Lower lobe of right lung (tissue), 2 donors: Measurements from ENCODE around the gene SFTPB. TPM values are rescaled to one million over a fixed set of nuclear protein-coding genes. Genes with fewer than 3 reads are reported as not detected.
"Not testable (repeated sequence)": the region's sequence is repeated elsewhere in the genome, so short reads cannot be mapped to it uniquely, and the experiment has no call there.

ENCODE experiments used
- ATAC-seq, 2 donors: fragments of 200-7000 bp; cut with Tn5 transposase; one replicate each; pipeline ENCODE4 v1.9.1; 2020 to 2022; ENCODE audit warnings: mild to moderate bottlenecking in 2 of 2, moderate library complexity in 2 of 2
- DNase-seq: peaks from one replicate; pipeline ENCODE4 v3.0.0-alpha.2; 2020
- H3K27ac ChIP-seq: fragments of 200-600 bp; one replicate; pipeline ENCODE4 v1.8.0; 2022
- H3K27me3 ChIP-seq: fragments of 200-600 bp; one replicate; pipeline ENCODE4 v1.8.0; 2022; ENCODE audit warnings: low read depth
- H3K36me3 ChIP-seq: fragments of 200-600 bp; one replicate; pipeline ENCODE4 v1.8.0; 2022; ENCODE audit warnings: mild to moderate bottlenecking
- H3K4me1 ChIP-seq: fragments of 200-600 bp; one replicate; pipeline ENCODE4 v1.8.0; 2022
- H3K4me3 ChIP-seq: fragments of 200-600 bp; one replicate; pipeline ENCODE4 v1.8.0; 2022; ENCODE audit warnings: mild to moderate bottlenecking
- H3K9me3 ChIP-seq: fragments of 200-600 bp; one replicate; pipeline ENCODE4 v1.8.0; 2022
- CTCF ChIP-seq: fragments of 200-600 bp; IDR thresholded peaks from one replicate; pipeline ENCODE4 v1.8.0; 2022; ENCODE audit warnings: antibody characterized with exemption, mild to moderate bottlenecking
- intact Hi-C: fragments of 100-400 bp; cut with DNase I; formaldehyde crosslinking; loops from one replicate; pipeline ENCODE4 v1.11.0; 2022
- total RNA-seq: library from RNA; stranded (reverse); fragmentation: NEBNext Ultra II Directional; extraction: Animal tissue kit (Norgen Biotek cat#: 25700); gene quantifications from one replicate; pipeline ENCODE4 v1.2.1, GENCODE V29; 2021
- donor health status: DM: no; HTN: yes; CAD: no; lungs with severe emphysema.

The SFTPB gene
- total RNA-seq, 1 donor from 2014 or later, result 12,584 TPM

GRCh38 chr2:85662899-85663593 lies 5.0 kb downstream of the SFTPB start:
- Histone ChIP-seq H3K4me3 (peak overlapping the region; percentile 54), H3K9me3 (no peaks in the 10 kb centered on the region), H3K4me1 (peaks cover 28% of the 10 kb centered on the region), H3K36me3 (peaks cover 33% of the 10 kb centered on the region), H3K27me3 (no peaks in the 10 kb centered on the region), H3K27ac (peak overlapping the region; percentile 98)
- DNase-seq, result no peak
- peak in 1 of 2 donors; percentile 2 for ATAC-seq
- no peak for TF ChIP-seq CTCF
- intact Hi-C loops, result no loop called here

GRCh38 chr2:85661139-85661858 lies 6.7 kb downstream of the SFTPB start:
- Histone ChIP-seq H3K9me3 (no peaks in the 10 kb centered on the region), H3K4me1 (peaks cover 28% of the 10 kb centered on the region), H3K27ac (peak overlapping the region; percentile 98), H3K4me3 (peak overlapping the region; percentile 54), H3K36me3 (peaks cover 42% of the 10 kb centered on the region), H3K27me3 (no peaks in the 10 kb centered on the region)
- ATAC-seq (peak; percentile 0), DNase-seq (peak; percentile 67)
- intact Hi-C loops, result no loop called here
- no peak for TF ChIP-seq CTCF

GRCh38 chr2:85660725-85661124 lies 7.3 kb downstream of the SFTPB start:
- H3K27ac ChIP-seq, result peak overlapping the region; percentile 98
- ATAC-seq, result no peak
- H3K27me3 ChIP-seq, result no peaks in the 10 kb centered on the region
- DNase-seq, result no peak
- peaks cover 28% of the 10 kb centered on the region for H3K4me1 ChIP-seq
- peaks cover 41% of the 10 kb centered on the region for H3K36me3 ChIP-seq
- TF ChIP-seq CTCF, result no peak
- intact Hi-C loops, result no loop called here
- no peak overlapping the region for H3K4me3 ChIP-seq
- H3K9me3 ChIP-seq, result no peaks in the 10 kb centered on the region

GRCh38 chr2:85660301-85660700 lies 7.7 kb downstream of the SFTPB start:
- H3K4me3 ChIP-seq, DNase-seq, H3K27me3 ChIP-seq, ATAC-seq, H3K9me3 ChIP-seq, intact Hi-C loops: not testable (repeated sequence)
- Histone ChIP-seq H3K27ac (peak overlapping the region; percentile 98), H3K4me1 (peaks cover 28% of the 10 kb centered on the region), H3K36me3 (peaks cover 36% of the 10 kb centered on the region)

GRCh38 chr2:85659324-85659981 lies 8.5 kb downstream of the SFTPB start:
- H3K4me1 ChIP-seq, result peaks cover 28% of the 10 kb centered on the region
- H3K4me3 ChIP-seq, result no peak overlapping the region
- DNase-seq, result peak; percentile 79
- peaks cover 28% of the 10 kb centered on the region for H3K36me3 ChIP-seq
- ATAC-seq, result peak; percentile 1 to 15
- no peaks in the 10 kb centered on the region for H3K27me3 ChIP-seq
- intact Hi-C loops, result no loop called here
- H3K27ac ChIP-seq, result peak overlapping the region; percentile 98
- no peaks in the 10 kb centered on the region for H3K9me3 ChIP-seq
- no peak for TF ChIP-seq CTCF

GRCh38 chr2:85657399-85657798 lies 10.6 kb downstream of the SFTPB start:
- peak; percentile 19 to 41 for ATAC-seq
- H3K4me3 ChIP-seq, intact Hi-C loops, H3K9me3 ChIP-seq, H3K27me3 ChIP-seq: not testable (repeated sequence)
- peak; percentile 71 for DNase-seq
- peaks cover 23% of the 10 kb centered on the region for H3K36me3 ChIP-seq
- H3K4me1 ChIP-seq, result peaks cover 32% of the 10 kb centered on the region
- peak overlapping the region; percentile 47 for H3K27ac ChIP-seq
